Right lobe of liver (tissue), 6 donors: Measurements from ENCODE around the gene VILL. TPM values are rescaled to one million over a fixed set of nuclear protein-coding genes. Genes with fewer than 3 reads are reported as not detected.

ENCODE experiments used
- ATAC-seq, 4 donors: fragments of 200-7000 bp; cut with Tn5 transposase; one replicate each; pipeline ENCODE4 v1.9.1; 2020; ENCODE audit warnings: mild to moderate bottlenecking in 4 of 4, moderate library complexity in 4 of 4
- DNase-seq, 3 donors: peaks; one replicate each; pipeline ENCODE4 v3.0.0-alpha.2; 2020
- H3K27ac ChIP-seq, 3 donors: fragments of 200-600 bp; one replicate each; pipeline ENCODE4 v1.8.0; 2022
- H3K27me3 ChIP-seq, 2 donors: fragments of 200-600 bp; one replicate each; pipeline ENCODE4 v1.8.0; 2022
- H3K36me3 ChIP-seq, 4 donors: fragments of 200-600 bp; sonication (generic) in 1 of 4; one replicate each; pipeline versions ENCODE4 v1.5.1 to v1.8.0; 2017 to 2022; ENCODE audit warnings: control low read depth in 1 of 4
- H3K4me1 ChIP-seq, 4 donors: fragments of 200-600 bp; sonication (generic) in 1 of 4; one replicate each; pipeline versions ENCODE4 v1.5.1 to v1.8.0; 2017 to 2022; ENCODE audit warnings: control low read depth in 1 of 4
- H3K4me3 ChIP-seq, 3 donors: fragments of 200-600 bp; one replicate each; pipeline ENCODE4 v1.8.0; 2022
- H3K9me3 ChIP-seq, 4 donors: fragments of 200-600 bp; sonication (generic) in 1 of 4; one replicate each; pipeline versions ENCODE4 v1.5.1 to v1.8.0; 2017 to 2022; ENCODE audit warnings: control low read depth in 1 of 4
- CTCF ChIP-seq, 4 donors: fragments of 200-600 bp in 3 of 4; fragments of 450-650 bp in 1 of 4; IDR thresholded peaks; one replicate each; pipeline versions ENCODE4 v1.5.1 to v1.8.0; 2016 to 2022; ENCODE audit warnings: antibody characterized with exemption in 4 of 4, mild to moderate bottlenecking in 2 of 4
- POLR2A ChIP-seq: fragments of 450-650 bp; IDR thresholded peaks from one replicate; pipeline ENCODE4 v1.6.1; 2017; ENCODE audit warnings: antibody characterized with exemption, mild to moderate bottlenecking
- WGBS: methylation state at CpG from one replicate; pipeline ENCODE4 v1.1.6; 2018; ENCODE audit warnings: low coverage, low lambda C conversion rate; ENCODE audit not compliant: insufficient coverage; ENCODE audit errors: missing lambda C conversion rate; 5-methylcytosine and 5-hydroxymethylcytosine counted together
- intact Hi-C, 2 donors: fragments of 100-400 bp; cut with DNase I; formaldehyde crosslinking; loops; one replicate each; pipeline versions ENCODE4 v1.11.2 to v1.14.1; 2022
- total RNA-seq, 6 experiments: library from RNA; depleted of rRNA in 2 of 6; stranded (reverse); fragments of >200 nt in 2 of 6; fragmentation: NEBNext Ultra II Directional in 3 of 6; extraction: Animal tissue kit (Norgen Biotek cat#: 25700) in 3 of 6; gene quantifications; one replicate each; pipeline versions ENCODE4 v1.1.0 to v1.2.4, GENCODE V29; 2016 to 2023
- donor health status: DM: no; HTN: yes; CAD: no.
- donor health status: DM: no; HTN: no; CAD: no.
- donor health status: DM: no; HTN: no; CAD: no.
- donor health status: DM: no; HTN: yes; CAD: no.
- donor health status: DM: no; HTN: yes; CAD: no.

Gene VILL
- total RNA-seq, 6 experiments from 2014 or later = 0.25 to 1.5 (median 0.97) TPM

- ATAC-seq = peak in 1 of 4 donors; percentile 10
- no peak for DNase-seq
- Histone ChIP-seq H3K9me3 (no peaks in the 10 kb centered on the region), H3K27ac (peak overlapping the region in 2 of 3 donors; percentile 20 to 38), H3K4me1 (peaks cover 0 to 22% (median 5%) of the 10 kb centered on the region in 4 donors), H3K27me3 (no peaks in the 10 kb centered on the region), H3K4me3 (no peak overlapping the region), H3K36me3 (no peaks in the 10 kb centered on the region)
- intact Hi-C loops = no loop called here
- TF ChIP-seq POLR2A (no peak), CTCF (IDR thresholded peaks at IDR 0.05) (no peak)
- WGBS = 91% methylated on average over 8 of the region's 8 CpGs
Measured at GRCh38 chr3:37943631-37944314, 46.8 kb upstream of the VILL start.

- H3K27ac ChIP-seq = peak overlapping the region in 2 of 3 donors; percentile 8 to 53
- H3K4me3 ChIP-seq = no peak overlapping the region
- TF ChIP-seq CTCF (IDR thresholded peaks at IDR 0.05) (no peak), POLR2A (no peak)
- H3K4me1 ChIP-seq = peaks cover 0 to 17% (median 5%) of the 10 kb centered on the region in 4 donors
- WGBS = 9% methylated on average over 2 of the region's 2 CpGs
- peak in 3 of 4 donors; percentile 65 to 76 (median 70) for ATAC-seq
- H3K9me3 ChIP-seq = no peaks in the 10 kb centered on the region
- intact Hi-C loops = no loop called here
- H3K27me3 ChIP-seq = no peaks in the 10 kb centered on the region
- H3K36me3 ChIP-seq = no peaks in the 10 kb centered on the region
- no peak for DNase-seq
Measured at GRCh38 chr3:37944391-37944842, 46.2 kb upstream of the VILL start.

GRCh38 chr3:37945156-37945806 lies 45.3 kb upstream of the VILL start:
- TF ChIP-seq POLR2A = no peak
- no peak for TF ChIP-seq CTCF (IDR thresholded peaks at IDR 0.05)
- 61% methylated on average over 6 of the region's 6 CpGs for WGBS
- no peaks in the 10 kb centered on the region for H3K27me3 ChIP-seq
- ATAC-seq (no peak), DNase-seq (no peak)
- H3K4me1 ChIP-seq = peaks cover 0 to 17% (median 5%) of the 10 kb centered on the region in 4 donors
- intact Hi-C loops = no loop called here
- H3K27ac ChIP-seq = peak overlapping the region; percentile 8 to 53 (median 33)
- no peaks in the 10 kb centered on the region for H3K36me3 ChIP-seq
- H3K4me3 ChIP-seq = no peak overlapping the region
- no peaks in the 10 kb centered on the region for H3K9me3 ChIP-seq

DNA sequence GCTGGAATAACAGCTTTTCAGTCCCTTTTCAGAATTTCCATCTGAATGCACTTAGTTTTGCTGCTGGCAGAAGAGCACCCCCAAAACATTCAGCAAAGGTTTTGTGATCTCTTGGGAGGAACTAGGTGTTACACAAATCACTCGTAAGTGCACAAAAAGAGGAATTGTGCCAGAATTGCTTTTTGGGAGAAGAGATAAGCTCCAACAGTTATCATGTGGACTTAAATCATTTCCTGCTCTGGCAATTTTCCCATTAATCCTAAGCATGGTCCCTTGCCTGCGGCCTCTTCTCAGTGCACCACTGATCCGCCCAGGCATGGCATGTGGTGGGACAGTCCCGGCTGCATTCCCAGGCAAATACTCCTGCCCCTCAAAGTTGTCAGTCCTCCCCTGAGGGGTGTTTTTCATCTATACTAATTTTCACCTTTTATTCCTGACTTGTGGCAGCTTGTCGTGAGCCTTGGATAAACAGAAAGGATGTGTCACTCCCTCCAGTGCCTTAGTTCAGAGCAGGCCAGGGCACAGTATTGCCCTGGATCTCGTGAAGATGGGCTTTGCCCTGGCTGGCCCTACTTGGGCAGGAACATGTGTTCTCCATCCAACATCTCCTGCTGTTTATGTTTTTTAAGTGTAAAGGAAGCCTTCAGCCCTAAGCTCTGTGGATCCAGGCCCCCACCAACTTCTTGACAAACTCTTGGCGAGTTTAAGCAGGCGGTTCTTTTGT lies 44.6 kb upstream of the VILL start:
- intact Hi-C loops = no loop called here
- H3K4me3 ChIP-seq = no peak overlapping the region
- peak in 1 of 3 donors; percentile 39 for DNase-seq
- peak; percentile 59 to 79 (median 68) for ATAC-seq
- peaks cover 0 to 17% (median 5%) of the 10 kb centered on the region in 4 donors for H3K4me1 ChIP-seq
- H3K9me3 ChIP-seq = no peaks in the 10 kb centered on the region
- TF ChIP-seq POLR2A (no peak), CTCF (IDR thresholded peaks at IDR 0.05) (no peak)
- peak overlapping the region in 2 of 3 donors; percentile 33 to 53 for H3K27ac ChIP-seq
- 30% methylated on average over 8 of the region's 8 CpGs for WGBS
- no peaks in the 10 kb centered on the region for H3K36me3 ChIP-seq
- no peaks in the 10 kb centered on the region for H3K27me3 ChIP-seq
